Panc1 (cell line): ENCODE measurements around the gene CNOT1. TPM values are rescaled to one million over a fixed set of nuclear protein-coding genes. Genes with fewer than 3 reads are reported as not detected.

Source experiments
- ATAC-seq: fragments of 200-7000 bp; cut with Tn5 transposase; 2 replicates; pipeline ENCODE4 v1.9.1; 2020; ENCODE audit warnings: mild to moderate bottlenecking, moderate library complexity
- BruUV-seq: library from RNA; stranded (reverse); fragments of 400-500 nt; replicated peaks from 2 replicates; lab custom pipeline; 2021; lab: Mats Ljungman, UMichigan
- CTCF ChIA-PET: fragments of 300-600 bp; sonication (Branson Sonifier 250); formaldehyde crosslinking; loops from one replicate; lab custom pipeline; 2022; ENCODE audit warnings: antibody characterized with exemption; lab: Charles Lee
- POLR2A ChIA-PET: fragments of 300-600 bp; sonication (Branson Sonifier 250); formaldehyde crosslinking; loops from one replicate; lab custom pipeline; 2022; ENCODE audit warnings: antibody characterized with exemption; lab: Charles Lee
- DNase-seq: peaks from one replicate; pipeline ENCODE4 v3.0.0-alpha.2; 2010; ENCODE audit warnings: low read depth, low spot score
- H3K27ac ChIP-seq: 2 replicates; pipeline ENCODE4 v1.5.1; 2011; ENCODE audit warnings: mild to moderate bottlenecking, low read length, inconsistent platforms
- H3K27me3 ChIP-seq: fragments of 200-500 bp; sonication (Bioruptor generic); 2 replicates; pipeline ENCODE4 v1.6.0; 2014; ENCODE audit warnings: low read length, inconsistent platforms; ENCODE audit not compliant: control insufficient read depth, insufficient read depth
- H3K36me3 ChIP-seq: fragments of 200-500 bp; sonication (Bioruptor generic); 2 replicates; pipeline ENCODE4 v1.5.1; 2014; ENCODE audit warnings: inconsistent platforms, mild to moderate bottlenecking, low read length, moderate library complexity; ENCODE audit not compliant: control insufficient read depth, insufficient read depth
- H3K4me1 ChIP-seq: 2 replicates; pipeline ENCODE4 v1.5.1; 2011; ENCODE audit warnings: inconsistent platforms, mild to moderate bottlenecking, low read length, moderate library complexity; ENCODE audit not compliant: control insufficient read depth, insufficient read depth
- H3K4me3 ChIP-seq, 2 experiments: 2 replicates each; pipeline ENCODE4 v1.5.1; 2011 to 2012; ENCODE audit warnings: low read depth in 2 of 2, low read length in 2 of 2, mild to moderate bottlenecking in 2 of 2, inconsistent platforms in 1 of 2, moderate library complexity in 1 of 2
- H3K9me3 ChIP-seq: fragments of 200-500 bp; sonication (Bioruptor generic); 2 replicates; pipeline ENCODE4 v1.5.1; 2014; ENCODE audit warnings: low read depth, mild to moderate bottlenecking, inconsistent platforms, low read length, moderate library complexity; ENCODE audit not compliant: control insufficient read depth, insufficient read depth
- POLR2AphosphoS5 ChIP-seq: IDR thresholded peaks from 2 replicates; pipeline ENCODE4 v1.6.1; 2012; ENCODE audit warnings: mild to moderate bottlenecking, low read depth, low read length, moderate library complexity
- SIN3A ChIP-seq: IDR thresholded peaks from 2 replicates; pipeline ENCODE4 v1.6.1; 2012; ENCODE audit warnings: low read depth, mild to moderate bottlenecking, low read length, moderate library complexity, borderline replicate concordance; ENCODE audit not compliant: insufficient read depth
- TCF7L2 ChIP-seq: IDR thresholded peaks from 2 replicates; pipeline ENCODE4 v1.6.1; 2011; ENCODE audit warnings: mild to moderate bottlenecking, low read depth, low read length, inconsistent platforms
- in situ Hi-C: cut with HindIII; loops from 2 replicates; pipeline ENCODE4 v1.10.0; 2016; ENCODE audit warnings: low sequenced_read_pairs, low pct_unique_long_range_greater_than_20kb
- intact Hi-C: fragments of 100-400 bp; cut with micrococcal nuclease; formaldehyde crosslinking; loops from one replicate; pipeline ENCODE4 v1.10.0; 2022; ENCODE audit not compliant: unreplicated experiment
- total RNA-seq: library from RNA; stranded (reverse); gene quantifications from one replicate; pipeline ENCODE4 v1.2.1, GENCODE V29; 2021; ENCODE audit not compliant: unreplicated experiment
- TF ChIP-seq, protein P1 (sequence below), 2 experiments: IDR thresholded peaks; 2 replicates each; pipeline ENCODE4 v1.6.1; 2011 to 2012; ENCODE audit warnings: low read depth in 2 of 2, control low read depth in 1 of 2, low read length in 1 of 2, mild to moderate bottlenecking in 1 of 2, moderate library complexity in 1 of 2; ENCODE audit not compliant: insufficient read depth in 1 of 2
- TF ChIP-seq, protein P2 (sequence below): fragments of 450-650 bp; IDR thresholded peaks from 2 replicates; pipeline ENCODE4 v1.5.1; 2017; ENCODE audit warnings: mild to moderate bottlenecking

CNOT1 gene
- total RNA-seq, 1 experiment from 2014 or later = 170 TPM

DNA sequence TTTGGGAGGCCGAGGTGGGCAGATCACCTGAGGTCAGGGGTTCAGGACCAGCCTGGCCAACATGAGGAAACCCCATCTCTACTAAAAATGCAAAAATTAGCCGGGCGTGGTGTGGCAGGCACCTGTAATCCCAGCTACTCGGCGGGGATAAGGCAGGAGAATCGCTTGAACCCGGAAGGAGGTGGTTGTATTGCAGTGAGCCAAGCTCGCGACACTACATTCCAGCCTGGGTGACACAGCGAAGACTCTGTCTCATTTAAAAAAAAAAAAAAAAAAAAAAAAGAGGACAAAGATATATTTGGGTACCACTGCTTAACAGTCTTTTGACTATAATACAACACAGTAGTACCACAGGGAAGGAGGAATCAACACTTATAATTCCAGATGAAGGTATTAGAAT is 9.2 kb downstream of the CNOT1 start:
- TF ChIP-seq, protein P1, sequence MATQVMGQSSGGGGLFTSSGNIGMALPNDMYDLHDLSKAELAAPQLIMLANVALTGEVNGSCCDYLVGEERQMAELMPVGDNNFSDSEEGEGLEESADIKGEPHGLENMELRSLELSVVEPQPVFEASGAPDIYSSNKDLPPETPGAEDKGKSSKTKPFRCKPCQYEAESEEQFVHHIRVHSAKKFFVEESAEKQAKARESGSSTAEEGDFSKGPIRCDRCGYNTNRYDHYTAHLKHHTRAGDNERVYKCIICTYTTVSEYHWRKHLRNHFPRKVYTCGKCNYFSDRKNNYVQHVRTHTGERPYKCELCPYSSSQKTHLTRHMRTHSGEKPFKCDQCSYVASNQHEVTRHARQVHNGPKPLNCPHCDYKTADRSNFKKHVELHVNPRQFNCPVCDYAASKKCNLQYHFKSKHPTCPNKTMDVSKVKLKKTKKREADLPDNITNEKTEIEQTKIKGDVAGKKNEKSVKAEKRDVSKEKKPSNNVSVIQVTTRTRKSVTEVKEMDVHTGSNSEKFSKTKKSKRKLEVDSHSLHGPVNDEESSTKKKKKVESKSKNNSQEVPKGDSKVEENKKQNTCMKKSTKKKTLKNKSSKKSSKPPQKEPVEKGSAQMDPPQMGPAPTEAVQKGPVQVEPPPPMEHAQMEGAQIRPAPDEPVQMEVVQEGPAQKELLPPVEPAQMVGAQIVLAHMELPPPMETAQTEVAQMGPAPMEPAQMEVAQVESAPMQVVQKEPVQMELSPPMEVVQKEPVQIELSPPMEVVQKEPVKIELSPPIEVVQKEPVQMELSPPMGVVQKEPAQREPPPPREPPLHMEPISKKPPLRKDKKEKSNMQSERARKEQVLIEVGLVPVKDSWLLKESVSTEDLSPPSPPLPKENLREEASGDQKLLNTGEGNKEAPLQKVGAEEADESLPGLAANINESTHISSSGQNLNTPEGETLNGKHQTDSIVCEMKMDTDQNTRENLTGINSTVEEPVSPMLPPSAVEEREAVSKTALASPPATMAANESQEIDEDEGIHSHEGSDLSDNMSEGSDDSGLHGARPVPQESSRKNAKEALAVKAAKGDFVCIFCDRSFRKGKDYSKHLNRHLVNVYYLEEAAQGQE (IDR thresholded peaks at IDR 0.05; ENCODE audit: insufficient read depth in 1 of 2, low read depth in 2 of 2, low read length in 1 of 2) = no peak
- DNase-seq (no peak), ATAC-seq (no peak)
- ChIA-PET CTCF (interaction anchor here (0.6 kb wide), 1 partner anchor 78 kb away, joined by 9 read pairs; no protein-coding TSS in a partner anchor), POLR2A (no interaction called here)
- in situ Hi-C loops = no loop called here
- intact Hi-C loops = no loop called here
- H3K9me3 ChIP-seq = no peaks in the 10 kb centered on the region
- no TSS peak for BruUV-seq
- H3K4me1 ChIP-seq = no peaks in the 10 kb centered on the region
- no peak overlapping the region for H3K27ac ChIP-seq
- H3K4me3 ChIP-seq = no peak overlapping the region
- H3K27me3 ChIP-seq = no peaks in the 10 kb centered on the region
- no peaks in the 10 kb centered on the region; the same call in 1 of the 2 replicates for H3K36me3 ChIP-seq

DNA sequence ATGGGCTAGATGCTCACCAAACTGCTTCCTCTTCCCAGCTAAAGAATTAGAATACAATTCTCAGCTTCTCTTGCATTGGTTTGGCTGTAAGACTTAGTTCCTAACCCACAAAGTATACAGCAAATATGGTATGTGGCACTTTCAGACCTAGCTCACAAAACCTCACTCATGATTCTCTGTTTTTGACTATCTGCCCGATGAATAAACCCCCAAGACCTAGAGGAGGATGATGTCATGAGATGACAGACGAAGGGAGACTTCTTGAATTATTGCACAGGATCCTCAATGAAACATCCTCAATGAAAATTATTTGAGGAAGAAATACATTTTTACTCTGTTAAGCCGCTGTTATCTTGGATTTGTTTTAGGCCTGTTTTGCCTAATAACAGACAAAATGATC is 14.3 kb downstream of the CNOT1 start:
- POLR2A ChIA-PET = no interaction called here
- Histone ChIP-seq H3K36me3 (no peaks in the 10 kb centered on the region; the same call in 1 of the 2 replicates), H3K27me3 (no peaks in the 10 kb centered on the region), H3K9me3 (no peaks in the 10 kb centered on the region), H3K4me3 (no peak overlapping the region), H3K4me1 (no peaks in the 10 kb centered on the region), H3K27ac (no peak overlapping the region)
- CTCF ChIA-PET = no interaction called here
- in situ Hi-C loops (no loop called here), intact Hi-C loops (no loop called here)
- no TSS peak for BruUV-seq
- no peak for TF ChIP-seq SIN3A
- TF ChIP-seq, protein P1 (IDR thresholded peaks at IDR 0.05; ENCODE audit: insufficient read depth in 1 of 2, low read depth in 2 of 2, low read length in 1 of 2) = no peak
- no peak for TF ChIP-seq POLR2AphosphoS5
- TF ChIP-seq TCF7L2 = no peak
- TF ChIP-seq, protein P2, sequence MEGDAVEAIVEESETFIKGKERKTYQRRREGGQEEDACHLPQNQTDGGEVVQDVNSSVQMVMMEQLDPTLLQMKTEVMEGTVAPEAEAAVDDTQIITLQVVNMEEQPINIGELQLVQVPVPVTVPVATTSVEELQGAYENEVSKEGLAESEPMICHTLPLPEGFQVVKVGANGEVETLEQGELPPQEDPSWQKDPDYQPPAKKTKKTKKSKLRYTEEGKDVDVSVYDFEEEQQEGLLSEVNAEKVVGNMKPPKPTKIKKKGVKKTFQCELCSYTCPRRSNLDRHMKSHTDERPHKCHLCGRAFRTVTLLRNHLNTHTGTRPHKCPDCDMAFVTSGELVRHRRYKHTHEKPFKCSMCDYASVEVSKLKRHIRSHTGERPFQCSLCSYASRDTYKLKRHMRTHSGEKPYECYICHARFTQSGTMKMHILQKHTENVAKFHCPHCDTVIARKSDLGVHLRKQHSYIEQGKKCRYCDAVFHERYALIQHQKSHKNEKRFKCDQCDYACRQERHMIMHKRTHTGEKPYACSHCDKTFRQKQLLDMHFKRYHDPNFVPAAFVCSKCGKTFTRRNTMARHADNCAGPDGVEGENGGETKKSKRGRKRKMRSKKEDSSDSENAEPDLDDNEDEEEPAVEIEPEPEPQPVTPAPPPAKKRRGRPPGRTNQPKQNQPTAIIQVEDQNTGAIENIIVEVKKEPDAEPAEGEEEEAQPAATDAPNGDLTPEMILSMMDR = no peak
- no peak for ATAC-seq
- no peak for DNase-seq
